ENCODE data around the gene SMG5.

Gene SMG5

DNA sequence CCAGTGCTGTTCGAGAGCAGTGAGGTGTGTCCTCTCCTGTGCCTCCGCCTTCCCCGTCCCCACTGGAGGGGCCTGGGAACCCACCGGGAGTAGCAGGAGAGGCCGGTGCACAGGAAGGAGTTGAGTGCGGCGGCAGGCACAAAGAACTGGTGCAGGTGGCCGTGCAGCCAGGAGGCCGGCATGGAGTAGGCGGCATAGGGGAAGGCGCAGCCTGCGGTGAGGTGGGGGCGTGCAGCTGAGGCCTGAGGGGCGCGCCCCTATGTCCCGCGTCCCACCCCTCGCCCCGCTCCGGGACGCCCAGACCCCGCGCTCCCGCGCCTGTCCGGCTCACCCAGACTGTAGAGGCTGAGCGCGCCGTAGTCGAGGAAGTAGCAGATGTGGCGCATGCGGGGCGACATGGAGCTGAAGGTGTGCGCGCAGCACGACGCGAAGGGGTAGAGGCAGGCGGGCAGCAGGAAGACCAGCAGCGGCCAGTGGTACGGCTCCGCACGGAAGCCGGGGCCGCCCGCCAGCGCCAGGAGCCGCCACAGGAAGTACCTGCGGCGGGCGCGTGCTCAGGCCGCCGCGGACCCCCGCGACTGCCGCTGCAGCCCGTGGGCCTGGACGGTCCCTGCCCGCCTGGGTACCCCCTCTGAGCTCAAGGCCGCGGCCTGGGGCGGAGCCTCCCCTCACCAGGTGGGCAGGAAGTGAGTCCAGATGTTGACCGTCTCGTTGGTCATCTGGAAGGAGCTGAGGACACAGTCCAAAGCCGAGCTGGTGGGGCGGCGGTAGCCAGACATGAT, 37.0 kb downstream of the SMG5 start:
- peaks cover 11% of the 10 kb centered on the region; the same call in 1 of the 2 replicates for H3K36me3 ChIP-seq (ENCODE audit: insufficient read depth, low read length)
- peak overlapping the region; percentile 42 for H3K4me3 ChIP-seq
- TF ChIP-seq FOXP2 (optimal IDR thresholded peaks at IDR 0.05; ENCODE audit: control extremely low read depth, extremely low read length, insufficient read depth) (no peak), EZH2 (IDR thresholded peaks at IDR 0.05) (no peak), POLR2AphosphoS5 (IDR thresholded peaks at IDR 0.05; ENCODE audit: borderline replicate concordance, low read depth, low read length) (no peak)
- no peak for DNase-seq (ENCODE audit: low read depth, low spot score)
- H3K9ac ChIP-seq (ENCODE audit: insufficient read length) = no peak overlapping the region
- H3K9me3 ChIP-seq (ENCODE audit: low read depth, low read length) = no peaks in the 10 kb centered on the region
- H3K27ac ChIP-seq = no peak overlapping the region

GRCh38 chr1:156244712-156245111, 37.9 kb downstream of the SMG5 start:
- Histone ChIP-seq H3K4me3 (no peak overlapping the region), H3K36me3 (ENCODE audit: insufficient read depth, low read length) (peaks cover 2% of the 10 kb centered on the region; the same call in 1 of the 2 replicates), H3K27ac (no peak overlapping the region), H3K9ac (ENCODE audit: insufficient read length) (no peak overlapping the region), H3K9me3 (ENCODE audit: low read depth, low read length) (no peaks in the 10 kb centered on the region)
- no peak for DNase-seq (ENCODE audit: low read depth, low spot score)
- TF ChIP-seq FOXP2 (optimal IDR thresholded peaks at IDR 0.05; ENCODE audit: control extremely low read depth, extremely low read length, insufficient read depth) = no peak
- TF ChIP-seq EZH2 (IDR thresholded peaks at IDR 0.05) = no peak
- TF ChIP-seq POLR2AphosphoS5 (IDR thresholded peaks at IDR 0.05; ENCODE audit: borderline replicate concordance, low read depth, low read length) = no peak

GRCh38 chr1:156244126-156244525, 38.5 kb downstream of the SMG5 start:
- no peak for TF ChIP-seq EZH2 (IDR thresholded peaks at IDR 0.05)
- TF ChIP-seq FOXP2 (optimal IDR thresholded peaks at IDR 0.05; ENCODE audit: control extremely low read depth, extremely low read length, insufficient read depth) = no peak
- TF ChIP-seq POLR2AphosphoS5 (IDR thresholded peaks at IDR 0.05; ENCODE audit: borderline replicate concordance, low read depth, low read length) = no peak
- H3K4me3 ChIP-seq = no peak overlapping the region
- DNase-seq (ENCODE audit: low read depth, low spot score) = no peak
- H3K9ac ChIP-seq (ENCODE audit: insufficient read length) = no peak overlapping the region
- no peaks in the 10 kb centered on the region for H3K9me3 ChIP-seq (ENCODE audit: low read depth, low read length)
- no peak overlapping the region for H3K27ac ChIP-seq
- peaks cover 3% of the 10 kb centered on the region; the same call in 1 of the 2 replicates for H3K36me3 ChIP-seq (ENCODE audit: insufficient read depth, low read length)

- no peak for TF ChIP-seq POLR2AphosphoS5 (IDR thresholded peaks at IDR 0.05; ENCODE audit: borderline replicate concordance, low read depth, low read length)
- no peak for TF ChIP-seq FOXP2 (optimal IDR thresholded peaks at IDR 0.05; ENCODE audit: control extremely low read depth, extremely low read length, insufficient read depth)
- no peak for TF ChIP-seq EZH2 (IDR thresholded peaks at IDR 0.05)
- no peak overlapping the region for H3K9ac ChIP-seq (ENCODE audit: insufficient read length)
- peaks cover 3% of the 10 kb centered on the region; the same call in 1 of the 2 replicates for H3K36me3 ChIP-seq (ENCODE audit: insufficient read depth, low read length)
- H3K4me3 ChIP-seq = no peak overlapping the region
- H3K9me3 ChIP-seq (ENCODE audit: low read depth, low read length) = no peaks in the 10 kb centered on the region
- DNase-seq (ENCODE audit: low read depth, low spot score) = no peak
- H3K27ac ChIP-seq = no peak overlapping the region
Measured at GRCh38 chr1:156242738-156243137, 39.9 kb downstream of the SMG5 start.

GRCh38 chr1:156241926-156242325, 40.7 kb downstream of the SMG5 start, which contains the start of gene BGLAP:
Gene BGLAP, plus strand, starts transcription at chr1:156242184. Its CDS starts 48 bp downstream, at chr1:156242232.
- Histone ChIP-seq H3K36me3 (ENCODE audit: insufficient read depth, low read length) (peaks cover 4% of the 10 kb centered on the region), H3K9ac (ENCODE audit: insufficient read length) (no peak within 1 kb of the TSS), H3K9me3 (ENCODE audit: low read depth, low read length) (no peaks in the 10 kb centered on the region), H3K4me3 (no peak within 1 kb of the TSS), H3K27ac (no peak within 1 kb of the TSS)
- TF ChIP-seq FOXP2 (optimal IDR thresholded peaks at IDR 0.05; ENCODE audit: control extremely low read depth, extremely low read length, insufficient read depth) (no peak), EZH2 (IDR thresholded peaks at IDR 0.05) (no peak), POLR2AphosphoS5 (IDR thresholded peaks at IDR 0.05; ENCODE audit: borderline replicate concordance, low read depth, low read length) (no peak)
- no peak for DNase-seq (ENCODE audit: low read depth, low spot score)

- Histone ChIP-seq H3K9ac (ENCODE audit: insufficient read length) (no peak overlapping the region), H3K4me3 (no peak overlapping the region), H3K9me3 (ENCODE audit: low read depth, low read length) (no peaks in the 10 kb centered on the region), H3K27ac (no peak overlapping the region), H3K36me3 (ENCODE audit: insufficient read depth, low read length) (peaks cover 10% of the 10 kb centered on the region)
- DNase-seq (ENCODE audit: low read depth, low spot score) = no peak
- TF ChIP-seq EZH2 (IDR thresholded peaks at IDR 0.05) = no peak
- TF ChIP-seq POLR2AphosphoS5 (IDR thresholded peaks at IDR 0.05; ENCODE audit: borderline replicate concordance, low read depth, low read length) = no peak
- no peak for TF ChIP-seq FOXP2 (optimal IDR thresholded peaks at IDR 0.05; ENCODE audit: control extremely low read depth, extremely low read length, insufficient read depth)
Measured at GRCh38 chr1:156241311-156241811, 41.3 kb downstream of the SMG5 start.

DNA sequence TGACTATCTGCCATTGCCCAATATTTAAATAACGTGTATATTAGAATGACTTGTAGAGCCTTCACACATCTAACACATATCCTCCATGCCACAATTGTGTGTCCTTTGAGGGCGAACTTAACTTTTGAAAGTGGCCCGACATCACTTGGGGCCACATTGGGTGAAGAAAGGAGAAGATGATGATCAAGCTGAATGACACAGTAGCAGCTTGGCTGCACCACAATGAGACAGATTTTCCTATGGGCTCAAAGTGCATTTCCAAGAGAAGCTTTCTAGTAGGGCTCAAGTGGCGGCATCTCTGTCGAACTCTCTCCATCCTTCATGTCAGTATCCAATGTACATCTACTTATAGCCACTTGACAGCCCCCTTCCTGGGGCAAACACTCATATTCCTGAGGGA, 44.4 kb downstream of the SMG5 start:
- Histone ChIP-seq H3K9me3 (ENCODE audit: low read depth, low read length) (no peaks in the 10 kb centered on the region), H3K4me3 (no peak overlapping the region), H3K27ac (no peak overlapping the region), H3K9ac (ENCODE audit: insufficient read length) (no peak overlapping the region), H3K36me3 (ENCODE audit: insufficient read depth, low read length) (peaks cover 19% of the 10 kb centered on the region)
- DNase-seq (ENCODE audit: low read depth, low spot score) = no peak
- TF ChIP-seq POLR2AphosphoS5 (IDR thresholded peaks at IDR 0.05; ENCODE audit: borderline replicate concordance, low read depth, low read length) = no peak
- TF ChIP-seq FOXP2 (optimal IDR thresholded peaks at IDR 0.05; ENCODE audit: control extremely low read depth, extremely low read length, insufficient read depth) = no peak
- no peak for TF ChIP-seq EZH2 (IDR thresholded peaks at IDR 0.05)

DNA sequence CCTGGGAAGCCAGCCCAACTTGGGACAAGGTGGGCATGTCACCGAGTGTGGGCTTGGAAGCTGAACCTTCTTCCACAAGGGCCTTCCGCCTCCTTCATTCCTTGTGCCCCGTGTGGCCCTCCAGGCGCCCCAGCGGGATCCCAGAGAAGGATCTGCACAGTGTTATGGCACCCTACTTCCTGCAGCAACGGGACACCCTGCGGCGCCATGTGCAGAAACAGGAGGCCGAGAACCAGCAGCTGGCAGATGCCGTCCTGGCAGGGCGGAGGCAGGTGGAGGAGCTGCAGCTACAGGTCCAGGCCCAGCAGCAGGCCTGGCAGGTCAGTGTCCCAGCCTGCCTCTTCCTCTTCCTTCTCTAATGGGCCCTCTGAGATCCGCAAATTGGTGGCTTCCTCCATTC, 46.5 kb downstream of the SMG5 start:
- DNase-seq (ENCODE audit: low read depth, low spot score) = no peak
- Histone ChIP-seq H3K36me3 (ENCODE audit: insufficient read depth, low read length) (peaks cover 19% of the 10 kb centered on the region), H3K9ac (ENCODE audit: insufficient read length) (no peak overlapping the region), H3K4me3 (no peak overlapping the region), H3K9me3 (ENCODE audit: low read depth, low read length) (no peaks in the 10 kb centered on the region), H3K27ac (no peak overlapping the region)
- TF ChIP-seq POLR2AphosphoS5 (IDR thresholded peaks at IDR 0.05; ENCODE audit: borderline replicate concordance, low read depth, low read length) (no peak), EZH2 (IDR thresholded peaks at IDR 0.05) (no peak), FOXP2 (optimal IDR thresholded peaks at IDR 0.05; ENCODE audit: control extremely low read depth, extremely low read length, insufficient read depth) (no peak)

All from SK-N-MC (cell line).